Measurements from ENCODE around the gene RHPN2. TPM values are rescaled to one million over a fixed set of nuclear protein-coding genes. Genes with fewer than 3 reads are reported as not detected.

Gene RHPN2
- 43.5 to 68.5 TPM (median 55.9 TPM) in 5 replicates for total RNA-seq (2022; extraction: Qiagen RNA extraction; ENCODE audit: low read depth)

GRCh38 chr19:33064792-33065550 is at the start of gene RHPN2:
Gene RHPN2 (minus strand): TSS chr19:33064888. CDS start chr19:33064852, 36 bp downstream.

GRCh38 chr19:33080761-33081681 is 16.3 kb upstream of the RHPN2 start, which contains the start of gene GPATCH1:
Gene GPATCH1 (plus strand): TSS chr19:33081181. CDS start chr19:33081194, 13 bp downstream.

GRCh38 chr19:32971715-32972540 is 92.8 kb downstream of the RHPN2 start, which contains the start of the genes CEP89 and FAAP24:
Gene CEP89 (minus strand): TSS chr19:32971958. CDS start chr19:32971874, 84 bp downstream.
Gene FAAP24 (plus strand): TSS chr19:32972242. CDS start chr19:32973197, 955 bp downstream.

Other genes starting within 250 kb of the RHPN2 start
- gene SLC7A9, start 195.1 kb downstream of the RHPN2 start, total RNA-seq (2022; extraction: Qiagen RNA extraction; ENCODE audit: low read depth) = 0.45 to 1.1 TPM (median 0.58 TPM) in 4 of 5 replicates, not detected in the other
- 40.5 to 50.9 TPM (median 47.3 TPM) in 5 replicates for gene CEP89, start 92.9 kb downstream of the RHPN2 start, total RNA-seq (2022; extraction: Qiagen RNA extraction; ENCODE audit: low read depth)
- 13.9 to 16.1 TPM (median 15.6 TPM) in 5 replicates for gene FAAP24, start 92.6 kb downstream of the RHPN2 start, total RNA-seq (2022; extraction: Qiagen RNA extraction; ENCODE audit: low read depth)
- gene GPATCH1, start 16.3 kb upstream of the RHPN2 start, total RNA-seq (2022; extraction: Qiagen RNA extraction; ENCODE audit: low read depth) = 12.1 to 16.5 TPM (median 15.2 TPM) in 5 replicates
- not detected in 5 replicates for gene WDR88, start 67.2 kb upstream of the RHPN2 start, total RNA-seq (2022; extraction: Qiagen RNA extraction; ENCODE audit: low read depth)
- 23.8 to 65.5 TPM (median 52.9 TPM) in 5 replicates for gene LRP3, start 129.4 kb upstream of the RHPN2 start, total RNA-seq (2022; extraction: Qiagen RNA extraction; ENCODE audit: low read depth)
- gene SLC7A10, start 161.0 kb upstream of the RHPN2 start, total RNA-seq (2022; extraction: Qiagen RNA extraction; ENCODE audit: low read depth) = 0.15 TPM in 1 of 5 replicates, not detected in the others
- 4.7 to 11.5 TPM (median 9.3 TPM) in 5 replicates for gene CEBPA, start 237.6 kb upstream of the RHPN2 start, total RNA-seq (2022; extraction: Qiagen RNA extraction; ENCODE audit: low read depth)

Data from A549 treated with ZK216348 at 1 μM for 4 hours (cell line).